OCI-LY7 (cell line): ENCODE results near the gene CHST5.

Experiments used
- EZH2phosphoT487 ChIP-seq: fragments of 200-600 bp; sonication (generic); IDR thresholded peaks from 2 replicates; pipeline ENCODE4 v1.6.1; 2018; ENCODE audit warnings: low read depth, borderline replicate concordance, mild to moderate bottlenecking, mixed run types, antibody characterized with exemption, low read length, moderate library complexity, mixed read lengths
- TF ChIP-seq, protein P1 (sequence below): fragments of 200-600 bp; sonication (generic); conservative IDR thresholded peaks from 2 replicates; pipeline ENCODE4 v1.5.1; 2014; ENCODE audit warnings: mild to moderate bottlenecking, antibody characterized with exemption, low read length, moderate library complexity, mixed read lengths

DNA sequence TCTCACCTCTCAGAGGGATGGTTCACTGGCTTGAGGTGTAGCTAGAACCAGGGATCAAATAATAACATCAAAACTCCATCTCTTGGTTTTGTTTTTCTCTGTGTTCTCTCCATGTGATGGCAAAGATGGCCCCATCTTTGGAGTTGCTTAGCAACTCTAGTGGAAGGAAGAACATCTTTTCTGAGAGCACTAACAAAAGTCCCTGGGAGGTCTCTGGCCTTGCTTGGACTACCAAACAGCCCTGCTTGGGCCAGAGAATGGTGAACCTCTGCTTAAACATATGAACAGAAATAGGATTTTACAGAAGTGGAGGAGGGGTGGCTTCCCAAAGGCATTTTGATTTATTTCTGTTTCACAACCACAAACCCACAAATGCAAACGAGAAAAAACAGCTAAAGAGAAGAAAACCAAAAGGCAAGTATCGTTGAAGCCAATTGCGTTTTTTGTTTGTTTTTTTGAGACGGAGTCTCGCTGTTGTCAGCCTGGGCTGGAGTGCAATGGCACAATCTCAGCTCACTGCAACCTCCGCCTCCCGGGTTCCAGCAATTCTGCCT, 43.5 kb upstream of the CHST5 start:
- TF ChIP-seq, protein P1, sequence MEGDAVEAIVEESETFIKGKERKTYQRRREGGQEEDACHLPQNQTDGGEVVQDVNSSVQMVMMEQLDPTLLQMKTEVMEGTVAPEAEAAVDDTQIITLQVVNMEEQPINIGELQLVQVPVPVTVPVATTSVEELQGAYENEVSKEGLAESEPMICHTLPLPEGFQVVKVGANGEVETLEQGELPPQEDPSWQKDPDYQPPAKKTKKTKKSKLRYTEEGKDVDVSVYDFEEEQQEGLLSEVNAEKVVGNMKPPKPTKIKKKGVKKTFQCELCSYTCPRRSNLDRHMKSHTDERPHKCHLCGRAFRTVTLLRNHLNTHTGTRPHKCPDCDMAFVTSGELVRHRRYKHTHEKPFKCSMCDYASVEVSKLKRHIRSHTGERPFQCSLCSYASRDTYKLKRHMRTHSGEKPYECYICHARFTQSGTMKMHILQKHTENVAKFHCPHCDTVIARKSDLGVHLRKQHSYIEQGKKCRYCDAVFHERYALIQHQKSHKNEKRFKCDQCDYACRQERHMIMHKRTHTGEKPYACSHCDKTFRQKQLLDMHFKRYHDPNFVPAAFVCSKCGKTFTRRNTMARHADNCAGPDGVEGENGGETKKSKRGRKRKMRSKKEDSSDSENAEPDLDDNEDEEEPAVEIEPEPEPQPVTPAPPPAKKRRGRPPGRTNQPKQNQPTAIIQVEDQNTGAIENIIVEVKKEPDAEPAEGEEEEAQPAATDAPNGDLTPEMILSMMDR: no peak
- TF ChIP-seq EZH2phosphoT487: no peak
